ENCODE data around the gene DCLRE1B. TPM values are rescaled to one million over a fixed set of nuclear protein-coding genes. Genes with fewer than 3 reads are reported as not detected.

DCLRE1B gene
- total RNA-seq, 4 donors from 2014 or later: 3.5 to 7.2 (median 4.3) TPM

- Histone ChIP-seq H3K9me3 (no peaks in the 10 kb centered on the region), H3K27me3 (no peaks in the 10 kb centered on the region), H3K4me3 (no peak overlapping the region), H3K27ac (no peak overlapping the region), H3K36me3 (peaks cover 0 to 11% (median 0%) of the 10 kb centered on the region in 3 donors), H3K4me1 (peaks cover 0 to 56% (median 25%) of the 10 kb centered on the region in 4 donors)
- no peak for DNase-seq (ENCODE audit: low spot score in 2 of 2)
- TF ChIP-seq POLR2A (IDR thresholded peaks at IDR 0.05) (no peak), EP300 (IDR thresholded peaks at IDR 0.05) (no peak)
- TF ChIP-seq, protein P1, sequence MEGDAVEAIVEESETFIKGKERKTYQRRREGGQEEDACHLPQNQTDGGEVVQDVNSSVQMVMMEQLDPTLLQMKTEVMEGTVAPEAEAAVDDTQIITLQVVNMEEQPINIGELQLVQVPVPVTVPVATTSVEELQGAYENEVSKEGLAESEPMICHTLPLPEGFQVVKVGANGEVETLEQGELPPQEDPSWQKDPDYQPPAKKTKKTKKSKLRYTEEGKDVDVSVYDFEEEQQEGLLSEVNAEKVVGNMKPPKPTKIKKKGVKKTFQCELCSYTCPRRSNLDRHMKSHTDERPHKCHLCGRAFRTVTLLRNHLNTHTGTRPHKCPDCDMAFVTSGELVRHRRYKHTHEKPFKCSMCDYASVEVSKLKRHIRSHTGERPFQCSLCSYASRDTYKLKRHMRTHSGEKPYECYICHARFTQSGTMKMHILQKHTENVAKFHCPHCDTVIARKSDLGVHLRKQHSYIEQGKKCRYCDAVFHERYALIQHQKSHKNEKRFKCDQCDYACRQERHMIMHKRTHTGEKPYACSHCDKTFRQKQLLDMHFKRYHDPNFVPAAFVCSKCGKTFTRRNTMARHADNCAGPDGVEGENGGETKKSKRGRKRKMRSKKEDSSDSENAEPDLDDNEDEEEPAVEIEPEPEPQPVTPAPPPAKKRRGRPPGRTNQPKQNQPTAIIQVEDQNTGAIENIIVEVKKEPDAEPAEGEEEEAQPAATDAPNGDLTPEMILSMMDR (IDR thresholded peaks at IDR 0.05): no peak
- WGBS, 2 donors: 96 to 100% methylated on average over 1 of the region's 1 CpG
These were observed 45.8 kb downstream of the DCLRE1B start for GRCh38 chr1:113950908-113951307.

GRCh38 chr1:113951719-113952118 lies 46.6 kb downstream of the DCLRE1B start:
- H3K9me3 ChIP-seq: no peaks in the 10 kb centered on the region
- TF ChIP-seq, protein P1 (IDR thresholded peaks at IDR 0.05): no peak
- 98 to 100% methylated on average over 2 of the region's 2 CpGs for WGBS, 2 donors
- H3K4me3 ChIP-seq: no peak overlapping the region
- no peaks in the 10 kb centered on the region for H3K27me3 ChIP-seq
- H3K27ac ChIP-seq: no peak overlapping the region
- peaks cover 0 to 18% (median 0%) of the 10 kb centered on the region in 3 donors for H3K36me3 ChIP-seq
- no peak for DNase-seq (ENCODE audit: low spot score in 2 of 2)
- peaks cover 0 to 48% (median 22%) of the 10 kb centered on the region in 4 donors for H3K4me1 ChIP-seq

GRCh38 chr1:113957984-113958383 lies 52.9 kb downstream of the DCLRE1B start:
- peaks cover 5 to 67% (median 5%) of the 10 kb centered on the region in 3 donors for H3K36me3 ChIP-seq
- H3K4me3 ChIP-seq: no peak overlapping the region
- H3K27me3 ChIP-seq: no peaks in the 10 kb centered on the region
- H3K27ac ChIP-seq: no peak overlapping the region
- no peaks in the 10 kb centered on the region for H3K9me3 ChIP-seq
- TF ChIP-seq EP300 (IDR thresholded peaks at IDR 0.05): no peak
- TF ChIP-seq, protein P1 (IDR thresholded peaks at IDR 0.05): no peak
- no peak for TF ChIP-seq POLR2A (IDR thresholded peaks at IDR 0.05)
- peaks cover 0 to under 1% (median 0%) of the 10 kb centered on the region in 4 donors for H3K4me1 ChIP-seq
- WGBS, 2 donors: 74 to 91% methylated on average over 1 of the region's 1 CpG
- no peak for DNase-seq (ENCODE audit: low spot score in 2 of 2)

GRCh38 chr1:113958691-113959090 lies 53.6 kb downstream of the DCLRE1B start:
- Histone ChIP-seq H3K4me3 (no peak overlapping the region), H3K36me3 (peaks cover 5 to 75% (median 5%) of the 10 kb centered on the region in 3 donors), H3K4me1 (no peaks in the 10 kb centered on the region), H3K27ac (no peak overlapping the region), H3K27me3 (no peaks in the 10 kb centered on the region), H3K9me3 (no peaks in the 10 kb centered on the region)
- TF ChIP-seq POLR2A (IDR thresholded peaks at IDR 0.05) (no peak), EP300 (IDR thresholded peaks at IDR 0.05) (no peak)
- TF ChIP-seq, protein P1 (IDR thresholded peaks at IDR 0.05): no peak
- no peak for DNase-seq (ENCODE audit: low spot score in 2 of 2)
- 84% methylated on average over 1 of the region's 1 CpG for WGBS, 2 donors

DNA sequence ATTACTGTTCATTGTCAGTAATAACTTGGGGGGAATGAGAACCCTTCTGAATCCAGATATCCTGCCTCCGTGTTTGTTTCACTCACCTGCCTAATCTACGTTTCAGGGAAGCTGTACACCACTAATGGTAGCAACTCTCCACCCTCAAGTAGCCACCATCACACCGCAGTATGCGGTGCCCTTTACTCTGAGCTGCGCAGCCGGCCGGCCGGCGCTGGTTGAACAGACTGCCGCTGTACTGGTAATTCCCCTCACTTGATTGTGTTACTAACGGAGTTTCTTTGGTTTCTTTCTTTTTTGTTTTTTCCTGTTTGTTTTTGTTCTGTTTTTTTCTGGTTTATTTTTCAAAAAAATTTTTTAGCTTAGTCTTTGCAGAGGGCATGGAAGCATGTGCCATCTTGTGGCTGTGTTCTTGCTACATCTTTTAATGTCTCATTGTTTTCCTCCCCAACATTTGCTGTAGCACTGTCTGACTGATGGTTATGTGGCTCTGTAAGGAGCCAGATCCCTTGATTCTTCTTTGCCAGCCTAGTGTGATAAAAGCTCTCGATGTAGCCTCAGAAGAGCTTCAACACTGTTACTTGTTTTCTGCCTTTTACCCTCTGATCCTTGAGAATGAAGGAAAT lies 58.3 kb downstream of the DCLRE1B start:
- DNase-seq (ENCODE audit: low spot score in 2 of 2): no peak
- Histone ChIP-seq H3K27ac (no peak overlapping the region), H3K4me3 (no peak overlapping the region), H3K36me3 (peaks cover 3 to 74% (median 4%) of the 10 kb centered on the region in 3 donors), H3K9me3 (no peaks in the 10 kb centered on the region), H3K4me1 (peaks cover 0 to 17% (median 0%) of the 10 kb centered on the region in 4 donors), H3K27me3 (no peaks in the 10 kb centered on the region)
- WGBS, 2 donors: 90 to 94% methylated on average over 12 of the region's 12 CpGs
- TF ChIP-seq, protein P1 (IDR thresholded peaks at IDR 0.05): no peak
- TF ChIP-seq POLR2A (IDR thresholded peaks at IDR 0.05) (no peak), EP300 (IDR thresholded peaks at IDR 0.05) (no peak)

Other genes with a start within 250 kb of the DCLRE1B start
- gene PHTF1, start 145.8 kb upstream of the DCLRE1B start, total RNA-seq: 10 to 100 TPM; 11.3 to 23.3 (median 17.9) TPM
- gene RSBN1, start 92.8 kb upstream of the DCLRE1B start, total RNA-seq: 10 to 100 TPM; 18.9 to 33.9 (median 28.7) TPM
- gene PTPN22, start 33.6 kb upstream of the DCLRE1B start, total RNA-seq: 1 to 10 TPM; 2.3 to 4.9 (median 3.5) TPM
- under 1 TPM; 0.22 to 0.63 (median 0.35) TPM for gene BCL2L15, start 17.7 kb upstream of the DCLRE1B start, total RNA-seq
- gene AP4B1, start 527 bp upstream of the DCLRE1B start, total RNA-seq: 10 to 100 TPM; 22.1 to 39.9 (median 34.5) TPM
- 10 to 100 TPM; 42.3 to 63.4 (median 53.0) TPM for gene HIPK1, start 24.0 kb downstream of the DCLRE1B start, total RNA-seq
- 100 to 1,000 TPM in 1 of 4 donors, 10 to 100 TPM in 3; 19.2 to 168 (median 50.0) TPM for gene OLFML3, start 74.1 kb downstream of the DCLRE1B start, total RNA-seq
- under 1 TPM in 2 of 4 donors, not detected in 2; 0.30 to 0.44 TPM for gene SYT6, start 248.5 kb downstream of the DCLRE1B start, total RNA-seq

Measured in tibial nerve (tissue), 4 donors.